HCT116 (cell line): ENCODE measurements around the gene ABCC8. TPM values are rescaled to one million over a fixed set of nuclear protein-coding genes. Genes with fewer than 3 reads are reported as not detected.

Source experiments
- ATAC-seq: fragments of 200-7000 bp; cut with Tn5 transposase; 2 replicates; pipeline ENCODE4 v1.9.1; 2020; ENCODE audit warnings: mild to moderate bottlenecking, moderate library complexity
- BruUV-seq: library from RNA; stranded (reverse); fragments of 400-500 nt; replicated peaks from 2 replicates; lab custom pipeline; 2021; lab: Mats Ljungman, UMichigan
- CTCF ChIA-PET: fragments of 300-600 bp; sonication (Branson Sonifier 250); formaldehyde crosslinking; loops from one replicate; lab custom pipeline; 2021; ENCODE audit warnings: antibody characterized with exemption; lab: Charles Lee
- POLR2A ChIA-PET: fragments of 300-600, 350-600 bp; sonication (Branson Sonifier 250); formaldehyde crosslinking; loops from one replicate; lab custom pipeline; 2021; ENCODE audit warnings: antibody characterized with exemption; lab: Charles Lee
- RAD21 ChIA-PET, 2 experiments: fragments of 300-600 bp; sonication (Branson Sonifier 250); formaldehyde crosslinking; loops; one replicate each; lab custom pipeline; 2023; ENCODE audit warnings: low total read pairs in 2 of 2; ENCODE audit not compliant: uncharacterized antibody in 2 of 2, unreplicated experiment in 2 of 2, low non-redundant PET in 1 of 2; lab: Charles Lee
- DNase-seq: peaks from one replicate; pipeline ENCODE4 v3.0.0-alpha.2; 2010; ENCODE audit warnings: low read depth, low spot score
- H2AFZ ChIP-seq: fragments of 200-600 bp; shearing (Covaris generic), sonication (generic); 2 replicates; pipeline ENCODE4 v1.6.1; 2017; ENCODE audit warnings: low read depth, mixed run types, mixed read lengths, antibody characterized with exemption, low read length; ENCODE audit not compliant: poor library complexity, severe bottlenecking
- H3K27ac ChIP-seq: 2 replicates; pipeline ENCODE4 v1.5.1; 2012; ENCODE audit warnings: low read depth, low read length
- H3K27me3 ChIP-seq: fragments of 200-600 bp; sonication (generic); 2 replicates; pipeline ENCODE4 v1.6.1; 2016; ENCODE audit warnings: mixed run types, low read length, mixed read lengths; ENCODE audit not compliant: insufficient read depth
- H3K36me3 ChIP-seq, 2 experiments: fragments of 200-500 bp in 1 of 2; fragments of 200-600 bp in 1 of 2; sonication (Bioruptor generic) in 1 of 2; sonication (generic) in 1 of 2; 2 replicates each; pipeline versions ENCODE4 v1.5.1 to v1.6.1; 2014 to 2016; ENCODE audit warnings: low read length in 2 of 2, inconsistent platforms in 1 of 2, mixed read lengths in 1 of 2, mixed run types in 1 of 2; ENCODE audit not compliant: insufficient read depth in 2 of 2, control insufficient read depth in 1 of 2
- H3K4me1 ChIP-seq, 2 experiments: fragments of 200-600 bp in 1 of 2; sonication (generic) in 1 of 2; 2 replicates each; pipeline versions ENCODE4 v1.5.1 to v1.6.1; 2012 to 2017; ENCODE audit warnings: low read length in 2 of 2, inconsistent platforms in 1 of 2, mild to moderate bottlenecking in 1 of 2, mixed read lengths in 1 of 2, mixed run types in 1 of 2, moderate library complexity in 1 of 2; ENCODE audit not compliant: insufficient read depth in 2 of 2, control insufficient read depth in 1 of 2
- H3K4me2 ChIP-seq: fragments of 200-600 bp; sonication (generic); 2 replicates; pipeline ENCODE4 v1.6.1; 2017; ENCODE audit warnings: mixed run types, low read length, mixed read lengths
- H3K4me3 ChIP-seq, 2 experiments: fragments of 200-600 bp in 1 of 2; sonication (generic) in 1 of 2; replicated peaks in 1 of 2; 2 replicates each; pipeline ENCODE4 v1.5.1; 2011 to 2016; ENCODE audit warnings: low read length in 2 of 2, control low read depth in 1 of 2, low read depth in 1 of 2, mild to moderate bottlenecking in 1 of 2, mixed read lengths in 1 of 2, mixed run types in 1 of 2
- H3K79me2 ChIP-seq: fragments of 200-600 bp; sonication (generic); 2 replicates; pipeline ENCODE4 v1.6.1; 2017; ENCODE audit warnings: mild to moderate bottlenecking, mixed run types, low read length, moderate library complexity, mixed read lengths; ENCODE audit not compliant: insufficient read depth
- H3K9ac ChIP-seq: fragments of 200-600 bp; sonication (generic); 2 replicates; pipeline ENCODE4 v1.6.1; 2016; ENCODE audit warnings: low read length, mixed read lengths
- H3K9me2 ChIP-seq: fragments of 200-600 bp; sonication (generic), shearing (Covaris generic); 2 replicates; pipeline ENCODE4 v1.6.1; 2017; ENCODE audit warnings: mixed run types, mild to moderate bottlenecking, moderate library complexity; ENCODE audit not compliant: insufficient read depth
- H3K9me3 ChIP-seq, 2 experiments: fragments of 200-500 bp in 1 of 2; fragments of 200-600 bp in 1 of 2; sonication (Bioruptor generic) in 1 of 2; sonication (generic) in 1 of 2; 2 replicates each; pipeline ENCODE4 v1.6.1; 2014 to 2017; ENCODE audit warnings: low read length in 2 of 2, mixed read lengths in 2 of 2, inconsistent platforms in 1 of 2, low read depth in 1 of 2, mild to moderate bottlenecking in 1 of 2, mixed run types in 1 of 2, moderate library complexity in 1 of 2; ENCODE audit not compliant: control insufficient read depth in 1 of 2, insufficient read depth in 1 of 2
- H4K20me1 ChIP-seq: fragments of 200-600 bp; sonication (generic), shearing (Covaris generic); 2 replicates; pipeline ENCODE4 v1.6.1; 2017; ENCODE audit warnings: mixed run types, mild to moderate bottlenecking, moderate library complexity; ENCODE audit not compliant: insufficient read depth
- ATF3 ChIP-seq: IDR thresholded peaks from 2 replicates; pipeline ENCODE4 v1.6.1; 2012
- CBX3 ChIP-seq: IDR thresholded peaks from 2 replicates; pipeline ENCODE4 v1.6.1; 2012; ENCODE audit warnings: low read depth
- CEBPB ChIP-seq: IDR thresholded peaks from 2 replicates; pipeline ENCODE4 v1.6.1; 2012; ENCODE audit warnings: low read depth
- EGR1 ChIP-seq: IDR thresholded peaks from 2 replicates; pipeline ENCODE4 v1.6.1; 2012; ENCODE audit warnings: low read depth
- ELF1 ChIP-seq: IDR thresholded peaks from 2 replicates; pipeline ENCODE4 v1.6.1; 2012; ENCODE audit warnings: low read depth, borderline replicate concordance
- EZH2 ChIP-seq: fragments of 200-600 bp; sonication (generic); IDR thresholded peaks from 2 replicates; pipeline ENCODE4 v1.6.1; 2017; ENCODE audit warnings: antibody characterized with exemption, mixed run types
- EZH2phosphoT487 ChIP-seq: fragments of 200-600 bp; IDR thresholded peaks from 2 replicates; pipeline ENCODE4 v1.6.1; 2018; ENCODE audit warnings: antibody characterized with exemption, borderline replicate concordance
- FOSL1 ChIP-seq: IDR thresholded peaks from 2 replicates; pipeline ENCODE4 v1.6.1; 2012; ENCODE audit warnings: low read depth
- JUND ChIP-seq: IDR thresholded peaks from 2 replicates; pipeline ENCODE4 v1.6.1; 2012
- POLR2A ChIP-seq: IDR thresholded peaks from 2 replicates; pipeline ENCODE4 v1.7.0; 2011; ENCODE audit warnings: borderline replicate concordance; ENCODE audit not compliant: insufficient read depth, insufficient read length; ENCODE audit errors: extremely low read depth
- POLR2AphosphoS5 ChIP-seq: IDR thresholded peaks from 2 replicates; pipeline ENCODE4 v1.6.1; 2011; ENCODE audit warnings: mild to moderate bottlenecking, low read depth, low read length, moderate library complexity
- RAD21 ChIP-seq: IDR thresholded peaks from 2 replicates; pipeline ENCODE4 v1.6.1; 2012; ENCODE audit warnings: low read depth, mild to moderate bottlenecking
- REST ChIP-seq: IDR thresholded peaks from 2 replicates; pipeline ENCODE4 v1.6.1; 2012; ENCODE audit warnings: low read depth
- SIN3A ChIP-seq: IDR thresholded peaks from 2 replicates; pipeline ENCODE4 v1.6.1; 2012; ENCODE audit warnings: low read depth
- SP1 ChIP-seq: IDR thresholded peaks from 2 replicates; pipeline ENCODE4 v1.6.1; 2012; ENCODE audit warnings: low read depth
- SRF ChIP-seq: IDR thresholded peaks from 2 replicates; pipeline ENCODE4 v1.6.1; 2012; ENCODE audit warnings: low read depth
- TCF7L2 ChIP-seq: IDR thresholded peaks from 2 replicates; pipeline ENCODE4 v1.7.0; 2011; ENCODE audit warnings: borderline replicate concordance, inconsistent platforms; ENCODE audit not compliant: insufficient read depth, insufficient read length; ENCODE audit errors: extremely low read depth
- ZBTB33 ChIP-seq: IDR thresholded peaks from 2 replicates; pipeline ENCODE4 v1.6.1; 2011; ENCODE audit warnings: mild to moderate bottlenecking, low read length, moderate library complexity; ENCODE audit not compliant: insufficient replicate concordance; ENCODE audit errors: extremely low read depth
- ZFX ChIP-seq: fragments of 450-650 bp; IDR thresholded peaks from 2 replicates; pipeline ENCODE4 v1.6.1; 2017
- ZNF274 ChIP-seq: fragments of 200-500 bp; sonication (Bioruptor generic); IDR thresholded peaks from 2 replicates; pipeline ENCODE4 v1.6.1; 2014; ENCODE audit warnings: mild to moderate bottlenecking, low read depth, low read length, inconsistent platforms
- intact Hi-C: fragments of 100-400 bp; cut with micrococcal nuclease; formaldehyde crosslinking; loops from 2 replicates; pipeline ENCODE4 v1.10.0; 2022
- total RNA-seq: library from RNA; stranded (reverse); gene quantifications from one replicate; pipeline ENCODE4 v1.2.1, GENCODE V29; 2021; ENCODE audit not compliant: unreplicated experiment

The ABCC8 gene
- total RNA-seq, 1 experiment from 2014 or later, result 0.39 TPM

GRCh38 chr11:17490938-17491337 is 14.3 kb upstream of the ABCC8 start:
- Histone ChIP-seq H3K4me1 (peaks cover 0 to 5% of the 10 kb centered on the region in 2 experiments; a peak in 1 of 4 replicates), H4K20me1 (no peaks in the 10 kb centered on the region), H3K9me3 (no peaks in the 10 kb centered on the region), H3K9ac (no peak overlapping the region), H3K27ac (no peak overlapping the region)
- intact Hi-C loops, result no loop called here
- BruUV-seq, result no TSS peak
- ATAC-seq, result no peak
- DNase-seq, result no peak
- TF ChIP-seq POLR2AphosphoS5 (no peak), SP1 (no peak), ZBTB33 (no peak), EZH2phosphoT487 (no peak), SIN3A (no peak), REST (no peak), EGR1 (no peak), POLR2A (no peak), SRF (no peak), FOSL1 (no peak), JUND (no peak), TCF7L2 (no peak), ZFX (no peak), ATF3 (no peak), ELF1 (no peak), CBX3 (no peak), EZH2 (no peak), RAD21 (no peak), CEBPB (no peak), ZNF274 (no peak)
- TF ChIP-seq, all 23 proteins: peak for 0
- POLR2A ChIA-PET, result no interaction called here
- Histone ChIP-seq H3K36me3 (no peaks in the 10 kb centered on the region), H2AFZ (no peak overlapping the region), H3K4me2 (no peak overlapping the region), H3K4me3 (no peak overlapping the region), H3K9me2 (no peaks in the 10 kb centered on the region), H3K27me3 (no peaks in the 10 kb centered on the region), H3K79me2 (no peaks in the 10 kb centered on the region)
- RAD21 ChIA-PET, result no interaction called here
- CTCF ChIA-PET, result interaction anchor here (0.7 to 0.8 kb wide), 2 partner anchors 107 to 264 kb away, joined by 3 read pairs; no protein-coding TSS in a partner anchor
